ENCODE measurements around the gene ST3GAL3.

Gene ST3GAL3

DNA sequence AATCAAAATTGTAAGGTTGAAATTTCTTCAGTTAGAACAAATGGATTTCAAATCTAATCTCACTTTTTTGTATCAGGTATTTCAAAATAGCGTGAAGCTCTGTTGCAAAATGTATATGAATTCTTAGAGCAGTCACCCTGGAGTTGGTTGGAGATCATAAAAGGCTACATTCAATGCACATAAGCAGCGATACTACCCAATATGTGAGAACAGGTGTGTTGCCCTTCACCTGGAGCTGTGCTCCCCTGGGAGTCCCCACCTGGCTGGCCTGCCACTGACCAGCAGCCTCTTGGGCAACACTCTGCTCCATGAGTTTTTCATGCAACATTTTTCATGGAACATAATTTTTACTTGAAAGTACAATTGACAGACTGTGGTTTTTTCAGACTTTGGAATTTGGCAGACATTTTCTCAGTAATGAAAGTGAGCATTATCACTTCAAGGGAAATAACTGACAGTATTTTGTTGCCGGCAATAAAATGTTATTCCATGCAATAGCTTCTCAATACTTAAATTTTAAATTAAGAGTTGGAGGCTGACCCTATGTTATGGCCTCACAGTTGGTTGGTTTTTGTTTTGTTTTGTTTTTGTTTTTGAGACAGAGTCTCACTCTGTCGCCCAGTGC, 95.1 kb downstream of the ST3GAL3 start:
- TF ChIP-seq, protein P1, sequence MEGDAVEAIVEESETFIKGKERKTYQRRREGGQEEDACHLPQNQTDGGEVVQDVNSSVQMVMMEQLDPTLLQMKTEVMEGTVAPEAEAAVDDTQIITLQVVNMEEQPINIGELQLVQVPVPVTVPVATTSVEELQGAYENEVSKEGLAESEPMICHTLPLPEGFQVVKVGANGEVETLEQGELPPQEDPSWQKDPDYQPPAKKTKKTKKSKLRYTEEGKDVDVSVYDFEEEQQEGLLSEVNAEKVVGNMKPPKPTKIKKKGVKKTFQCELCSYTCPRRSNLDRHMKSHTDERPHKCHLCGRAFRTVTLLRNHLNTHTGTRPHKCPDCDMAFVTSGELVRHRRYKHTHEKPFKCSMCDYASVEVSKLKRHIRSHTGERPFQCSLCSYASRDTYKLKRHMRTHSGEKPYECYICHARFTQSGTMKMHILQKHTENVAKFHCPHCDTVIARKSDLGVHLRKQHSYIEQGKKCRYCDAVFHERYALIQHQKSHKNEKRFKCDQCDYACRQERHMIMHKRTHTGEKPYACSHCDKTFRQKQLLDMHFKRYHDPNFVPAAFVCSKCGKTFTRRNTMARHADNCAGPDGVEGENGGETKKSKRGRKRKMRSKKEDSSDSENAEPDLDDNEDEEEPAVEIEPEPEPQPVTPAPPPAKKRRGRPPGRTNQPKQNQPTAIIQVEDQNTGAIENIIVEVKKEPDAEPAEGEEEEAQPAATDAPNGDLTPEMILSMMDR (IDR thresholded peaks at IDR 0.05; ENCODE audit: insufficient read depth, low read depth, low read length, missing control alignments): no peak
- no peak overlapping the region for H3K4me3 ChIP-seq (ENCODE audit: low read depth, low read length)
- DNase-seq (ENCODE audit: low read depth): no peak

DNA sequence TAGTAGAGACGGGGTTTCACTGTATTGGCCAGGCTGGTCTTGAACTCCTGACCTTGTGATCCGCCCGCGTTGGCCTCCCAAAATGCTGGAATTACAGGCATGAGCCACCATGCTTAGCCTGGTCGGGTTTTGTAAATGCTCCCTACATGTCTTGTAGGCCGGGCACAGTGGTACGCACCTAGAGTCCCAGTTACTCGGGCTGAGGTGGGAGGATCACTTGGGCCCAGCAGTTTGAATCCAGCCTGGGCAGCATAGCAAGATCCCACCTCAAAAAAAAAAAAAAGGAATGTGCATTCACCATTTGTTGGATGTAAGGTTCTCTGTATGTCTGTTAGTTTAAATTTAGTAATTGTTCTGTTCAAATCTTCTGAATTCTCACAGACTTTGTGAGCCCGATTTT, 95.8 kb downstream of the ST3GAL3 start:
- TF ChIP-seq, protein P1 (IDR thresholded peaks at IDR 0.05; ENCODE audit: insufficient read depth, low read depth, low read length, missing control alignments): no peak
- H3K4me3 ChIP-seq (ENCODE audit: low read depth, low read length): no peak overlapping the region
- no peak for DNase-seq (ENCODE audit: low read depth)

DNA sequence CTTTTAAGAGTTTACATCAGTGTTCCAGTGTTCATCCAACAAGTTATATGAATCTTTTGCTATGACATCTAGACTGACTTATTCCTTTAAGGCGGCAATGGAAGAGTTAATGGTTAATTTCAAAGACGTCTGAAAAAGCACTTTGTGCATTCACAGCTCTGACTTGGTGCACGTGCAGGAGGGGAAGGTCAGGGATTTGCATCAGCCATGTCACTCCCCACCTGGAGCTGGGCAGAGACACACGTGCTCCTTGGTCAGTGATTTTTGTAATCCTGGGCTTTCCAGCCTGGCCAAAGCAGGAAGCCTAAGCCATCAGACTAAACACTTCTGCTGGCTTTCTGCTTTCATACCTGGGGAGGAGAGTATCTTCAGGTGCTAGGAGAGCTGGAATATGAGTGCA, 96.3 kb downstream of the ST3GAL3 start:
- no peak overlapping the region for H3K4me3 ChIP-seq (ENCODE audit: low read depth, low read length)
- DNase-seq (ENCODE audit: low read depth): no peak
- TF ChIP-seq, protein P1 (IDR thresholded peaks at IDR 0.05; ENCODE audit: insufficient read depth, low read depth, low read length, missing control alignments): no peak

DNA sequence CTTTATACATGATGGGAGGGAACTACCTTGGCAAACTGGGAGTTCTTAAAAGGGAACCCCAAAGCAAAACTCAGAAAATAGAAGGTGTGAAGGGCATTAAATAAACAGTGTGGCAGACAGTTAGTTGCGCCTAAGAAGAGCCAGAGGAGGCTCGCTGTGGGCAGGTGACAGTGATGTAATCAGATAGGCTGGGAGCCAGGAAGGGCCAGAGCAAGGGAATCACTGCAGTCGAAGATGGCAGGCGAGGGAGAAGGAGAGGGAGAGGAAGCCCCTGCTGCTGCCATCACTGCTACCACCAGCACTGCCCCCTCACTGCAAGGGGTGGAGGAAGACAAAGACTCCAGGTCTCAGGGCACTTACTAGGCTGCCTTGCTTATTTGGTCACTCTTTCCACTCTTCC, 97.2 kb downstream of the ST3GAL3 start:
- TF ChIP-seq, protein P1 (IDR thresholded peaks at IDR 0.05; ENCODE audit: insufficient read depth, low read depth, low read length, missing control alignments): no peak
- no peak overlapping the region for H3K4me3 ChIP-seq (ENCODE audit: low read depth, low read length)
- no peak for DNase-seq (ENCODE audit: low read depth)

DNA sequence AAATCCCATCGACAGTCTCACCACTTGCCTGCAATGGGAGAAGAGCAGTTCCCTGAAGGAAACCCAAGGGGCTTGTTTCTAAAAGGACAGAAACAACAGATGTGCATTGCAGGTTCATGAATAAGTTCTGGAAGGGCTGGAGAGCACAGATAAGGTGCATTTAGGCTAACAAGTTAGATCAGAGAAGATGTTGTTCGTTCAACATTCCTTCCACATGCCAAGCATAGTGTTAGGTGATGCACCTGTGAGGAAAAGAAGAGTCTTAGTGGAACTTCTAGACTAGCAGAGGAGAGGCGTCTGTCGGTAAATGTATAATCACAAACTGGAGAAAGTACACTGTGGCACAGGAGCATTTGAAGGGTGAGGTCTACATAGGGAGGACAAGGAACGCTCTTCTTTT, 98.0 kb downstream of the ST3GAL3 start:
- no peak for DNase-seq (ENCODE audit: low read depth)
- no peak overlapping the region for H3K4me3 ChIP-seq (ENCODE audit: low read depth, low read length)
- TF ChIP-seq, protein P1 (IDR thresholded peaks at IDR 0.05; ENCODE audit: insufficient read depth, low read depth, low read length, missing control alignments): no peak

DNA sequence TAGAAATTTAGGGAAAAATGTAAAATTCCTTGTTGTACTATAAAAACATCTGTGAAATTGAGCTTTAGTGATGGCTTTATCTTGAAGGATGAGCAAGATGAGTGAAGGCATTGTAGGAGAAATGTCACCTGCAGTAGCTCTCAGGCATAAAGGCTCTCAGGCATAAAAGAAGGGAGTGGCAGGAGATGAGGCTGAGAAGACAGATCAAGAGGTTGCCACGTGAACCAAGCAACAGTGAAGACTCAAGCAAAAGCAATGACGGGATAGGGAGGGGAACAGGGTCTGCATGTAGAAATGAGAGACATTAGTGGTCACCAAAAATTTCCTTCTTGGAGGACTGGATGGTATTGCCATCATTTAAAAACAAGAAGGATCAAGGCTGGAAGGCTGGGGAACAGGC, 98.8 kb downstream of the ST3GAL3 start:
- DNase-seq (ENCODE audit: low read depth): no peak
- TF ChIP-seq, protein P1 (IDR thresholded peaks at IDR 0.05; ENCODE audit: insufficient read depth, low read depth, low read length, missing control alignments): no peak
- H3K4me3 ChIP-seq (ENCODE audit: low read depth, low read length): no peak overlapping the region

DNA sequence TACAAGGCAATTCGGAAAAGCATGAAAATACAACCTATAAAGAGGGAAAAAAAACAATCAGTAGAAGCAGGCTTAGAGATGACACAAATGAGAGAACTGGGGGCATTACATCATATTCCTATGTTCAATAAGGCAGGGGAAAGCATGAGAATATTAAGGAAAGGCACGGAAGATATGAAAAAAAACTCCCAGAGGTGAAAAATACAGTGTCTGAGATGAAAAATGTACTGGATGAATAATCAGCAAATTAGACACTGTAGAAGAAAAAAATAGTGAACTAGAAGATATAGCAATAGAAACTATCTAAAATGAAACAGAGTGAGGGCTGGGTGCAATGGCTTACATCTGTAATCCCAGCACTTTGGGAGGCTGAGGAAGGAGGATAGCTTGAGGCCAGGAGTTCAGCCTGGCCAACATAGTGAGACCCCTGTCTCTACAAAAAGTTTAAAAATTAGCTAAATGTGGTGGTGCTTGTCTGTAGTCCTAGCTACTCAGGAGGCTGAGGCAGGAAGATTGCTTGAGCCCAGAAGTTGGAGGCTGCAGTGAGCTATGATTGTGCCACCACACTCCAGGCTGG, 101.8 kb downstream of the ST3GAL3 start:
- H3K4me3 ChIP-seq (ENCODE audit: low read depth, low read length): no peak overlapping the region
- no peak for DNase-seq (ENCODE audit: low read depth)
- TF ChIP-seq, protein P1 (IDR thresholded peaks at IDR 0.05; ENCODE audit: insufficient read depth, low read depth, low read length, missing control alignments): no peak
